H1 (cell line): ENCODE measurements around the gene LRCH1. TPM values are rescaled to one million over a fixed set of nuclear protein-coding genes. Genes with fewer than 3 reads are reported as not detected.

Source experiments
- CEBPB ChIP-seq: IDR thresholded peaks from 2 replicates; pipeline ENCODE4 v1.6.1; 2012; ENCODE audit warnings: low read depth, low read length
- CHD7 ChIP-seq: fragments of 300-600 bp; sonication (generic); IDR thresholded peaks from 2 replicates; pipeline ENCODE4 v1.7.1; 2012; ENCODE audit warnings: low read length, moderate library complexity, mild to moderate bottlenecking, inconsistent platforms; ENCODE audit not compliant: insufficient replicate concordance
- E2F6 ChIP-seq: IDR thresholded peaks from 2 replicates; pipeline ENCODE4 v1.6.1; 2012; ENCODE audit warnings: inconsistent platforms
- polyA plus RNA-seq, 7 experiments: library from polyadenylated mRNA; depleted of rRNA in 3 of 7; stranded (reverse) in 5 of 7; unstranded in 2 of 7; fragments of >200 nt in 5 of 7; fragments of 200-250 nt in 2 of 7; gene quantifications; 1 replicate in 5 of 7; 2 replicates in 1 of 7; 4 replicates in 1 of 7; pipeline versions ENCODE4 v1.2.1 to v1.2.3, GENCODE V29; 2011 to 2013; ENCODE audit warnings: missing spikeins in 2 of 7, mixed read lengths in 2 of 7
- total RNA-seq: library from RNA; stranded (reverse); fragmentation: NEBNext Ultra II Directional; extraction: Animal tissue kit (Norgen Biotek cat#: 25700); gene quantifications from 2 replicates; pipeline ENCODE4 v1.2.1, GENCODE V29; 2021
- TF ChIP-seq, protein P1 (sequence below): IDR thresholded peaks from 2 replicates; pipeline ENCODE4 v1.6.1; 2011; ENCODE audit warnings: low read length, improper control_type of control experiment

Gene LRCH1
- total and polyA plus RNA-seq, 2 of the 8 experiments (the other 6 are each of a cell fraction or from before 2014, with no cell fraction given) = 3.0 to 10.1 TPM

DNA sequence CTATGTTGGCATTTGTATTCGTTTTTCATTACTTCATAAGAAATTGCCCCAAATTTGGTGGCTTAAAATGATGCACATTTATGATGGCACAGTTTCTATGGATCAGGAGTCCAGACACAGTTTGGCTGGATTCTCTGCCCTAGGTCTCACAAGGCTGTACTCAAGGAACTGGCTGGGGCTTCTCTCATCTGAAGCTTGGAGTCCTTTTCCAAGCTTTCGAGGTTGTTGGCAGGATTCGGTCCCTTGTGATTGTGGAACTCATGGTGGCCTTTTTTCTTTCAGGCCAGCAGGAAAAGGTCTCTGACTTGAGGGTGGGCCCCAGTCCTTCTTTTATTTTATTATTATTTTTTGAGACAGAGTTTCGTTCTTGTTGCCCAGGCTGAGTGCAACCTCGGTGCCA is 23.8 kb downstream of the LRCH1 start (continued):
- no peak for TF ChIP-seq CHD7
- TF ChIP-seq, protein P1, sequence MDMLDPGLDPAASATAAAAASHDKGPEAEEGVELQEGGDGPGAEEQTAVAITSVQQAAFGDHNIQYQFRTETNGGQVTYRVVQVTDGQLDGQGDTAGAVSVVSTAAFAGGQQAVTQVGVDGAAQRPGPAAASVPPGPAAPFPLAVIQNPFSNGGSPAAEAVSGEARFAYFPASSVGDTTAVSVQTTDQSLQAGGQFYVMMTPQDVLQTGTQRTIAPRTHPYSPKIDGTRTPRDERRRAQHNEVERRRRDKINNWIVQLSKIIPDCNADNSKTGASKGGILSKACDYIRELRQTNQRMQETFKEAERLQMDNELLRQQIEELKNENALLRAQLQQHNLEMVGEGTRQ = no peak
- no peak for TF ChIP-seq CEBPB
- no peak for TF ChIP-seq E2F6
